ENCODE results near the gene DHX29. TPM values are rescaled to one million over a fixed set of nuclear protein-coding genes. Genes with fewer than 3 reads are reported as not detected.

Gene DHX29, protein sequence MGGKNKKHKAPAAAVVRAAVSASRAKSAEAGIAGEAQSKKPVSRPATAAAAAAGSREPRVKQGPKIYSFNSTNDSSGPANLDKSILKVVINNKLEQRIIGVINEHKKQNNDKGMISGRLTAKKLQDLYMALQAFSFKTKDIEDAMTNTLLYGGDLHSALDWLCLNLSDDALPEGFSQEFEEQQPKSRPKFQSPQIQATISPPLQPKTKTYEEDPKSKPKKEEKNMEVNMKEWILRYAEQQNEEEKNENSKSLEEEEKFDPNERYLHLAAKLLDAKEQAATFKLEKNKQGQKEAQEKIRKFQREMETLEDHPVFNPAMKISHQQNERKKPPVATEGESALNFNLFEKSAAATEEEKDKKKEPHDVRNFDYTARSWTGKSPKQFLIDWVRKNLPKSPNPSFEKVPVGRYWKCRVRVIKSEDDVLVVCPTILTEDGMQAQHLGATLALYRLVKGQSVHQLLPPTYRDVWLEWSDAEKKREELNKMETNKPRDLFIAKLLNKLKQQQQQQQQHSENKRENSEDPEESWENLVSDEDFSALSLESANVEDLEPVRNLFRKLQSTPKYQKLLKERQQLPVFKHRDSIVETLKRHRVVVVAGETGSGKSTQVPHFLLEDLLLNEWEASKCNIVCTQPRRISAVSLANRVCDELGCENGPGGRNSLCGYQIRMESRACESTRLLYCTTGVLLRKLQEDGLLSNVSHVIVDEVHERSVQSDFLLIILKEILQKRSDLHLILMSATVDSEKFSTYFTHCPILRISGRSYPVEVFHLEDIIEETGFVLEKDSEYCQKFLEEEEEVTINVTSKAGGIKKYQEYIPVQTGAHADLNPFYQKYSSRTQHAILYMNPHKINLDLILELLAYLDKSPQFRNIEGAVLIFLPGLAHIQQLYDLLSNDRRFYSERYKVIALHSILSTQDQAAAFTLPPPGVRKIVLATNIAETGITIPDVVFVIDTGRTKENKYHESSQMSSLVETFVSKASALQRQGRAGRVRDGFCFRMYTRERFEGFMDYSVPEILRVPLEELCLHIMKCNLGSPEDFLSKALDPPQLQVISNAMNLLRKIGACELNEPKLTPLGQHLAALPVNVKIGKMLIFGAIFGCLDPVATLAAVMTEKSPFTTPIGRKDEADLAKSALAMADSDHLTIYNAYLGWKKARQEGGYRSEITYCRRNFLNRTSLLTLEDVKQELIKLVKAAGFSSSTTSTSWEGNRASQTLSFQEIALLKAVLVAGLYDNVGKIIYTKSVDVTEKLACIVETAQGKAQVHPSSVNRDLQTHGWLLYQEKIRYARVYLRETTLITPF (N-terminal part only)
- 22.0 TPM for polyA plus RNA-seq (2012; ENCODE audit: insufficient read depth, insufficient read length, low read depth)

DNA sequence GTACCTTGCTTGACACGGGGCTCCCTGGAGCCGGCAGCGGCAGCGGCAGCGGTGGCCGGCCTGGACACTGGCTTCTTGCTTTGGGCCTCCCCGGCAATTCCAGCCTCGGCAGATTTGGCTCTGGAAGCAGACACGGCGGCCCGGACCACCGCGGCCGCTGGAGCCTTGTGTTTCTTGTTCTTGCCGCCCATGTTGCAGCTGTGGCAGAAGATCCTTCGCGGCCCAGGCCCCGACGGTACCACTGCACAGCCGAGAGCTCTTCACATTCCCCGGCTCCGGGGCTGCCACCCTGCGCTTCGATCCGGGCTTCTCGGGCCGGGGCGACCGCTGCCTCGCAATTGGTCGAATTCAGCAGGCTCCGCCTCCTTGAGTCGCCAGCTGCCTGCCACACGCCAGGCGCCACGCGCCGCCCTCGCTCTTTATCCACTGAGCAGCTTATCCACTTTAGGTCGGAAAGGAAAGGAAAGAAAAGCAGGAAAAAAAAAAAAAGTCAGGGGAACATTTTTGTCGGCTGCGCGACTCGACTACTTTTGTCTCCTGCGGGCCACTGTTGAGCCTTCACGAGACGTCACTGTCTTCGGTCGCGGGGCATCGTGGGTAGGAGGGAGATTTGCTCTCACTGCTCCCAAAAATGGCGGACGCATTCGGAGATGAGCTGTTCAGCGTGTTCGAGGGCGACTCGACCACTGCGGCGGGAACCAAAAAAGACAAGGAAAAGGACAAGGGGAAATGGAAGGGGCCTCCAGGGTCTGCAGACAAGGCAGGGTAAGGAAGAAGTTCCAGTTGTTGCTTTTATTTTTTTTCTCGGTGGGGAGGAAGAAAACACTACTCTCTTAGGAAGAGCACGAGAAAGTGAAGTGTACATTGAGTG, at the start of gene DHX29, which contains the start of gene MTREX:
TSS of gene DHX29 (minus strand) at position 312 of the 871 bp plus-strand sequence. CDS start at position 191, 121 bp downstream.
TSS of gene MTREX (plus strand) at position 607 of the 871 bp plus-strand sequence. CDS start at position 632, 25 bp downstream.
- Histone ChIP-seq H3K4me1 (peaks cover 3% of the 10 kb centered on the region; the same call in 1 of the 2 replicates), H3K36me3 (peaks cover 20% of the 10 kb centered on the region), H3K4me3 (ENCODE audit: low read depth, low read length) (peak within 1 kb of the TSS; percentile 67), H3K27me3 (no peaks in the 10 kb centered on the region), H3K9me3 (no peaks in the 10 kb centered on the region; the same call in 1 of the 2 replicates)
- TF ChIP-seq, protein P1, sequence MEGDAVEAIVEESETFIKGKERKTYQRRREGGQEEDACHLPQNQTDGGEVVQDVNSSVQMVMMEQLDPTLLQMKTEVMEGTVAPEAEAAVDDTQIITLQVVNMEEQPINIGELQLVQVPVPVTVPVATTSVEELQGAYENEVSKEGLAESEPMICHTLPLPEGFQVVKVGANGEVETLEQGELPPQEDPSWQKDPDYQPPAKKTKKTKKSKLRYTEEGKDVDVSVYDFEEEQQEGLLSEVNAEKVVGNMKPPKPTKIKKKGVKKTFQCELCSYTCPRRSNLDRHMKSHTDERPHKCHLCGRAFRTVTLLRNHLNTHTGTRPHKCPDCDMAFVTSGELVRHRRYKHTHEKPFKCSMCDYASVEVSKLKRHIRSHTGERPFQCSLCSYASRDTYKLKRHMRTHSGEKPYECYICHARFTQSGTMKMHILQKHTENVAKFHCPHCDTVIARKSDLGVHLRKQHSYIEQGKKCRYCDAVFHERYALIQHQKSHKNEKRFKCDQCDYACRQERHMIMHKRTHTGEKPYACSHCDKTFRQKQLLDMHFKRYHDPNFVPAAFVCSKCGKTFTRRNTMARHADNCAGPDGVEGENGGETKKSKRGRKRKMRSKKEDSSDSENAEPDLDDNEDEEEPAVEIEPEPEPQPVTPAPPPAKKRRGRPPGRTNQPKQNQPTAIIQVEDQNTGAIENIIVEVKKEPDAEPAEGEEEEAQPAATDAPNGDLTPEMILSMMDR (IDR thresholded peaks at IDR 0.05; ENCODE audit: low read depth, low read length), result no peak
- DNase-seq, result peak; percentile 94

DNA sequence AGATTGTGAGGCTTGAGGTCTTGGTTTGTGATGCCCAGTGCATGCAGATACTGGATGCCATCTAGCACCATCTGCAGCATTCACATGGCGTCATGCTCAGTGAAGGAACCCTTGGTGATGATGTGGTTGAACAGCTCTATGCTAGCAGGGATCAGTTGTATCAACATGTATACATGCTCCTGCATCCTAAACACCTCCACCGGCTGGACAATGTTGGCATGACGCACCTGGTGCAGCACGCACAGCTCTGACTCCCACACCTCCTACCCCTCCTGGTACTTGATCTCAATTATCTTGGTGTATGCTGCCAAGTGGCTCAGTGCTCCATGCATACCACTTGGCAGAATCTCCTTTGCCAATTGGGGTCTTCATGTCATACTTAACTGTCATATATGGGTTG, 49.4 kb upstream of the DHX29 start:
- no peak for DNase-seq
- peaks cover 75% of the 10 kb centered on the region for H3K36me3 ChIP-seq

DNA sequence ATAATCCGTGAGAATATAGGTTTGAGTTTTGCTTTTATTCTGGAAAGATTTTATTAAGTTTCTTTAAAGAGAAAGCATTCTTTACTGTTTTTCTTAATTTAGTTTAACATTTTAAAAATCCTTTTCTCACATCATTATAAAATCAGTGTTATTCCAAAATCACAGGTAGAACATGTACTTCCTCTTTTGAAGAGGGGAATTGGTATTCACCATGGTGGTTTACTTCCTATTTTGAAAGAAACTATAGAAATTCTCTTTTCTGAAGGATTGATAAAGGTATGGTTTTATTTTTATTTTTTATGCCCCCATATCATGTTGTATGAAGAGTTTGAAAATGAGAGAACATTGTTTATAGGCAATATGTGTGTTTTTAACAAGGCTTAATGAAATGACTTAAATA, 43.3 kb upstream of the DHX29 start:
- Histone ChIP-seq H3K9me3 (no peaks in the 10 kb centered on the region), H3K27me3 (no peaks in the 10 kb centered on the region), H3K4me1 (no peaks in the 10 kb centered on the region), H3K36me3 (peaks cover 81% of the 10 kb centered on the region), H3K4me3 (ENCODE audit: low read depth, low read length) (no peak overlapping the region)
- TF ChIP-seq, protein P1 (IDR thresholded peaks at IDR 0.05; ENCODE audit: low read depth, low read length), result no peak
- DNase-seq, result no peak

More for the DNA sequence above, 49.4 kb upstream of the DHX29 start:
- Histone ChIP-seq H3K4me1 (no peaks in the 10 kb centered on the region), H3K9me3 (no peaks in the 10 kb centered on the region), H3K27me3 (no peaks in the 10 kb centered on the region), H3K4me3 (ENCODE audit: low read depth, low read length) (no peak overlapping the region)
- TF ChIP-seq, protein P1 (IDR thresholded peaks at IDR 0.05; ENCODE audit: low read depth, low read length), result no peak

DNA sequence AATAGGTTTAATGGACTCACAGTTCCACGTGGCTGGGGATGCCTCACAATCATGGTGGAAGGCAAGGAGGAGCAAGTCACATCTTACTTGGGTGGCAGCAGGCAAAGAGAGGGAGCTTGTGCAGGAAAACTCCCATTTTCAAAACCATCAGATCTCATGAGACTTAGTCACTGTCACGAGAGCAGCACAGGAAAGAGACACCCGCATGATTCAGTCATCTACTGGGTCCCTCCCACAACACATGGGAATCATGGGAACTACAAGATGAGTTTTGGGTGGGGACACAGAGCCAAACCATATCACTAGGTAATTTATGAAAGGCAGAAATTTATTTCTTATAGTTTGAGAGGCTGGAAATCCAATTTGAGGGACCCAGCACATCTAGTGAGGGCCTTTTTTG, 40.3 kb upstream of the DHX29 start:
- Histone ChIP-seq H3K36me3 (peaks cover 79% of the 10 kb centered on the region), H3K4me3 (ENCODE audit: low read depth, low read length) (no peak overlapping the region)

More for the DNA sequence above, 40.3 kb upstream of the DHX29 start:
- DNase-seq, result no peak
- H3K9me3 ChIP-seq, result no peaks in the 10 kb centered on the region
- TF ChIP-seq, protein P1 (IDR thresholded peaks at IDR 0.05; ENCODE audit: low read depth, low read length), result no peak
- H3K4me1 ChIP-seq, result no peaks in the 10 kb centered on the region
- no peaks in the 10 kb centered on the region for H3K27me3 ChIP-seq

Data from BE2C (cell line).